HG02759 (cell line): ENCODE measurements around the gene VCPKMT.
A peak's percentile ranks its signal among the peaks of the same experiment; 100 is the strongest.
"Not testable (repeated sequence)": the region's sequence is repeated elsewhere in the genome, so short reads cannot be mapped to it uniquely, and the experiment has no call there.

Experiments used
- ATAC-seq: cut with Tn5 transposase; IDR thresholded peaks from one replicate; pipeline ENCODE4 v1.9.1; 2021; ENCODE audit warnings: mild to moderate bottlenecking, moderate library complexity; ENCODE audit not compliant: unreplicated experiment

Gene VCPKMT

GRCh38 chr14:50093496-50093895, 22.9 kb downstream of the VCPKMT start:
- no peak for ATAC-seq

DNA sequence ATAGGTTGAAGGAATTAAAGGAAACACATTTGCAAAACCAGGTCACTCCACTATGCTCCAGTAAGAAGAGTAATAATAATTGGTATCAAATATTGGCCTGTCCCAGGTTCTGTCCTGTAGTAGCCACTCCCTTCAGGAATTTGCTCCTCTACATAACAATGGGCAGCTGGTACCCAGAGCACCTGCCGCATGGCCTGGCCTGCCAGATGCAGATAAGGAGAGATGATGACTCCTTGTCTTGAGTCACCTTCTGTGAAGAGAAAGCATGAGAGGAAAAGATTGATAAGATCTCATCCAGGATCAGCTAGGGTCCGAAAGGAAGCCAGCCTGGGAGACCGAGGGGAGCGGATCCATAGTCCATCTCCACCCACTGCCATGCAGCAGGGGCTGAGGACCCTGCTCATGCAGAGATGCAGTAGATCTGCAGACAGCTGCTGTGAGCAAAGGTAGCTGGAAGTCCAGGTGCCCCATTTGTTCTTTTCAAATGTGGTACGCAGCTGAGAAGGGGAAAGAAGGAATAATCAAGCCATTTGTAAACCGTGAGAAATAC, 24.3 kb downstream of the VCPKMT start:
- ATAC-seq, result no peak

GRCh38 chr14:50091240-50091913, 25.0 kb downstream of the VCPKMT start:
- ATAC-seq, result no peak

DNA sequence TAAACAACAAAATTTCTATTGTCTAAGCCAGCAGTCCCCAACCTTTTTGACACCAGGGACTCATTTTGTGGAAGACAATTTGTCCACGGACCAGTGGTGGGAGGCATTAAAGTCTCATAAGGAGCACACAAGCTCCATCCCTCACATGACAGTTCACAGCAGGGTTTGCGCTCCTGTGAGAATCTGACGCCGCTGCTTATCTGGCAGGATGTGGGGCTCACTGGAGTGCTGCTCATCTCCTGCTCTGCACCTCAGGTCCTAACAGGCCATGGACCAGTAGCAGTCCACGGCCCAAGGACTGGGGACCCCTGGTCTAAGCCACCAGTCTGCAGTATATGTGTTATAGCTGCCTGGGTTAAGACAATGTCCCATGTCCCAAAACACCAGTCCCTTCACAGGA, 27.2 kb downstream of the VCPKMT start:
- ATAC-seq, result no peak

DNA sequence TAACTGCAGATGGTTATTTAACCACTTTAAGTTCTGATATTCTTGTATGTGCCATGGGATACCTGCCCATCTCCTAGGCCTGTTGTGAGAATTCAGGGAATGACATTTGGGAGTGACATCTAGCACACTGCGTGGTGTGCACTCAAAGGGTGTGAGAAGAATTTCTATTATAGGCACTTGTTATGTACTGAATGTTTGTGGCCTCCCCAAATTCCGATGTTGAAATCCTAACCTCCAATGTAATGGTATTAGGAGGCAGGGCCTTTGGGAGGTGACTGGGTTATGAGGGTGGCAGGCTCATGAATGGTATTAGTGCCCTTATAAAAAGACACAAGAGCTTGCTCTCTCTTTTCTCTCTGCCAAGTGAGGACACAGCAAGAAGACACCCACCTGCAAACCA, 27.6 kb downstream of the VCPKMT start:
- ATAC-seq, result no peak

DNA sequence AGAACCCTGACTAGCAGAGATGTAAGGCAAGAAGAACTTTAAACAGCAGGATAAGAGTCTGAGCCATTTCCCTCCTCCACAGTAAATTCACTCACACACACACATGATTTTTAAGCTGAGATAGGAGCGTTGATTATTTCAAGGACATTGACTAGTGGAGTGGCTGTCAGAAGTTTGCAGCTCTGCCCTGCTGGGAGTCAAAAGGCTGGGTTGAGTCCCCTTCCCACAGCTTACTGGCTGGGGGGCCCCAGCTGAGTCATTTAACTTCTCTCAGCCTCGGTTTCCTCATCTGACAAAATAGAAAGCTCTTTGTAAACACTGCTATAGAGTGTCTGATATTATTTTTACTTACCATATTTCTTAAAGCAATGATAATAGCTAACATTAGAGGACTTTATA, 28.3 kb downstream of the VCPKMT start:
- no peak for ATAC-seq

- ATAC-seq, result no peak
Observed at GRCh38 chr14:50087341-50088116, 28.8 kb downstream of the VCPKMT start.

- ATAC-seq, result no peak
Observed at GRCh38 chr14:50086321-50086711, 30.1 kb downstream of the VCPKMT start.

- peak; percentile 45 for ATAC-seq
Observed at GRCh38 chr14:50085570-50086320, 30.6 kb downstream of the VCPKMT start.

DNA sequence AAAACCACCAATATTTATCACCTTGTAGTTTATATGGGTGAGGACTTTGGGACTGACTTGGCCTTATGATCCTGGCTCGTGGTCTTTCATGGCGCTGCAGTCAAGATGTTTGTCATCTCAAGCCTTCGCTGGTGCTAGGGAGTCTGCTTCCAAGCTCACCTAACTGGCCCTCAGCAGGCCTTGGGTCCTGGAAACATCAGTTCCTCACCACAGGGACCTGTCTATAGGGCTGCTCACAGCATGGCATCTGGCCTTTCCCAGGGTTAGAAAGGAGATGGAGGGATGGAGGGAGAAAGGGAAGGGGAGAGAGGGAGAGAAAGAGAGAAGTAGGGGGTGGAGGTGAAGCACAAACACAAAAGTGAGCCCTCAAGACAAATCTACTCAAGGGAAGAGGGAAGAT, 31.7 kb downstream of the VCPKMT start:
- ATAC-seq, result no peak

- ATAC-seq, result peak; percentile 49
Observed at GRCh38 chr14:50083467-50084337, 32.7 kb downstream of the VCPKMT start.

DNA sequence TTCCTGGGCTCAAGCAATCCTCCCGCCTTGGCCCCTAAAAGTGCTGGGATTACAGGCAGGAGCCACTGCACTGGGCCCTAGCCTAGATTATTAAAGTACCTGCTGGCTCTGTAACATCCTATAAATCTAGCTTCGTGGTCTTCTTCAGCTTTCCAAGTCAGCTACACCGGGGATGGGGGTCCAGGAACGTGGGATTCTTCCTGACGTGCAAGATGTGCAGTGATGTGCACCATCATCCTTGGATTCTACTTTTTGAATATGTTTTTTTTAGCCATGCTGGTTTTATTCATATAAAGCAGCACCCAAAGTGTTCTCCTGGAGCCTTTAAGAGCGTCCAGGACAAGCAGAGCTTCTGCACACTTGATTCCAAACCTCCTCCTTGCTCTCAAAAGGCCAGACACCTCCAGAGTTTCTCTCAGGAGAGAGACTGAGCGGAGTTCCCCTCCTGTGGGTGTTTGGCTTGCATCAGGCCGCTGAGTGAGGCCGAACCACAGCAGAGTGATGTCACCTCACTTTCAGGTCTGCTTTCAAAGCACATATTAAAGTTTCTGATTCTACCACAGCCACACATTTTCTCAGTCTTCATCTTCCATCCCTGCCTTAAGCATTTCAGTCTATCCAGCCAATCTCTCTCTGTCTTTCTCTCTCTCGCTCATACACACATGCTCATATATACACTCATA, 33.4 kb downstream of the VCPKMT start:
- peak; percentile 72 for ATAC-seq

GRCh38 chr14:50082308-50082742, 34.0 kb downstream of the VCPKMT start:
- no peak for ATAC-seq

GRCh38 chr14:50079103-50079502, 37.3 kb downstream of the VCPKMT start:
- ATAC-seq, result not testable (repeated sequence)

GRCh38 chr14:50073663-50074062, 42.7 kb downstream of the VCPKMT start:
- ATAC-seq, result not testable (repeated sequence)

DNA sequence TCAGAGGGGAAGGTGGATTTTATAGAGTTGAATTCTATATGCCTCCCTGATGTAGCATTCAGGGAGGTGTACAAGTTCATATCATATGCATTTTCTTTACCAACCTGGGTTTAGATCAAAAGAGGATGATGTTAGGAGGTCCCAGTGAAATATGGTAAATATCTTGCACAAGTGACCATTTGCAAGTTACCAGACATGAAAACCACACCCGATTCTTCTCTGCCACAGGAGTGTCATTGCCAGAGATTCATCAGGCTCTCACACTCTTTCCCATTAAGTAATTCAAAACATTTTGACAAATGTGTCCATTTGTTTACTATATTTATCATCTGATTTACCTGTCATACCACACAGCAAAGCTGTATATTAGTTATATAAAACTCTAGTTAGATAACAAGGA, 44.0 kb downstream of the VCPKMT start:
- ATAC-seq, result no peak

DNA sequence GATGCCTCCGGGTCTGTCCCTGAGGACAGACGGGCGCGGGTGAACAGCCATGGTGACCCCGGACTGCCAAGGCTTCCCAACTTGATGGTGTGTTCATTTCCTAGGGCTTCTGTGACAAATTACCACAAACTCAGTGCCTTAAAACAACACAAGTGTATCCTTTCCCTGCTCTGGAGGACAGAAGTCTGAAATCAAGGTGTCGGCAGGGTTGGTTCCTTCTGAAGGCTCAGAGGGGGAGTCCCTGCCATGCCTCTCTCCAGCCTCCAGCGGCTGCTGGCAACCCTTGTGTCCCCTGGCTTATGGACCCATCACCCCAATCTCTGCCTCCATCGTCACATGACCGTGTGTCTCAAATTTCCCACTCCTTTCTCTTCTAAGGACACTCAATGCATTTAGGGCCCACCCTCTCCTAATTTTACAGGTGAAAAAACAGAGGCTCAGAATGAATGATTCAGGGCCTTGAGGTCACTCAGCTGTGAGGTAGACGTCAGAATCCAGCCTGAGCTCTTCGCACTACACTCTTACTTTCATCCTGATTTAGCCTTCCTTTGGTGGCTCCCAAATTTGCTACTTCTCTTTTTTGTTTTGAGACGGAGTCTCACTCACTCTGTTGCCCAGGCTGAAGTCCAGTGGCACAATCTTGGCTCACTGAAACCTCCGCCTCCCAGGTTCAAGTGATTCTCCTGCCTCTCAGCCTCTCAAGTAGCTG, 45.4 kb downstream of the VCPKMT start:
- no peak for ATAC-seq

DNA sequence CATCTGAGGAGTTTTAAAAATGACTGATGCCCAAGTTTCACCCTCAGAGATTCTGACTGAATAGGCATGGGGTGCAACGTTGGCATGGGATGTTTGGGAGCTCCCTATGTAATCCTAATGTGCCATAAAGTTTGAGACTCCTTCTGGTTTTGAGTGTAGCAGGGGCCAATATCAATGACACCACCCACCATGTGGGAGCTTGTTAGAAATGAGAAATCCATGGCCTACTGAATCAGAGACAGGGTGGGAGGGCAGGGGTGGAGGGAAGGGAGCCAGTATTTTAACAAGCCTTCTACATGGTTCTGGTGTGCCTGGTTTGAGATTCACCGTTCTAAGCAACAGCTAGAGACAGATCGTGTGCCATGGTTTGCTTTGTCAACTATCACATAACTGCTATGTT, 46.1 kb downstream of the VCPKMT start:
- no peak for ATAC-seq

DNA sequence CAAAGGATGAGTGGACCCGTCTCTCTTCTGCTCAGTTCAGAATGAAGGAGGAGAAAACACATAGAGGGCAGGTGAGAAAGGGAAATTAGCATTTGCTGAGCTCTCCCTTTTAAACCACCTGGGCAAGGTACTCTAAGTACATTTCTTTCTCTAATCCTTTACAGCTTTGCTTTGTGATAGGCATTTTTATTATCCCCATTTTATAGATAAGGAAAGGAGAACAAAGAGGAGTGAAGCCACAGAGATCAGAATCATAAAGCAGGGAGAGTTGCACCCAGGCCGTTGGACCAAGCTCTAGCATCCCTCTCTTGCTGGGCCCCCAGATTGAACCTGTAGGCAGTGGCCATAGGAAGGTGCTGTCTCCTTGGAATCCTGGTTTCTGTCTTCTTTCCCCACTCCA, 47.0 kb downstream of the VCPKMT start:
- no peak for ATAC-seq
